Gastrocnemius medialis (tissue), 4 donors: ENCODE data around the gene TM9SF2.

ENCODE experiments used
- CTCF ChIP-seq, 5 experiments: fragments of 450-650 bp in 3 of 5; fragments of 200-600 bp in 2 of 5; sonication (generic) in 2 of 5; IDR thresholded peaks in 4 of 5; conservative IDR thresholded peaks in 1 of 5; 1 replicate in 4 of 5; 2 replicates in 1 of 5; pipeline ENCODE4 v1.5.1; 2016 to 2019; ENCODE audit warnings: antibody characterized with exemption in 5 of 5, mild to moderate bottlenecking in 3 of 5, moderate library complexity in 3 of 5
- POLR2A ChIP-seq, 2 donors: fragments of 450-650 bp; IDR thresholded peaks; one replicate each; pipeline ENCODE4 v1.6.1; 2017; ENCODE audit warnings: antibody characterized with exemption in 2 of 2, mild to moderate bottlenecking in 2 of 2, moderate library complexity in 2 of 2

GRCh38 chr13:99601535-99601934 is 100.3 kb downstream of the TM9SF2 start:
- TF ChIP-seq CTCF (IDR thresholded peaks at IDR 0.05 in 4 of 5, conservative IDR thresholded peaks at IDR 0.05 in 1 of 5) (no peak), POLR2A (IDR thresholded peaks at IDR 0.05) (no peak)
